Measurements from ENCODE around the gene SCN1B.
A peak's percentile ranks its signal among the peaks of the same experiment; 100 is the strongest.
"Not testable (repeated sequence)": the region's sequence is repeated elsewhere in the genome, so short reads cannot be mapped to it uniquely, and the experiment has no call there.

Gene SCN1B

DNA sequence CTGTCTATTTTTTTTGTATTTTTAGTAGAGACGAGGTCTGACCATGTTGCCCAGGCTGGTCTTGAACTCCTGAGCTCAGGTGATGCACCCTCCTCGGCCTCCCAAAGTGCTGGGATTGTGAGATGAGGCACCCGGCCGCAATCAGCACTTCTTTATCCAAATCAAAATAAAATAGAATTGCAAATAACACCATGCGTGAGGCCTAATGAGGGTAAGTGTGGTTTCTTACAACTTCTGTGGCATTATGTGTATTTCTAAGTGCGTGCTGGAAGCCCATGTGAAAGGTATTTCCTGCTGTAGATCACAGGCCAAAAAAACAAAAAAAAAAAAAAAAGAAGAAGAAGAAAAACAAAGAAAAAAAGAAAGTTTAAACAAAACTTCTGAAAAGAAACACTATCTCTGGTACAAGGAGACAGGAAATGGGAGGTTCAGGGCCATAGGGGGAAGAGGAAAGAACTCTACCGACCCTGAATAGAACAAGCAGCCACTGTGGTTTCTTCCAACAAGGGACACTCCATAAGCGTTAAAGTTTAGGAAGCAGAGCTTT, 33.1 kb upstream of the SCN1B start:
- TF ChIP-seq, protein P1, sequence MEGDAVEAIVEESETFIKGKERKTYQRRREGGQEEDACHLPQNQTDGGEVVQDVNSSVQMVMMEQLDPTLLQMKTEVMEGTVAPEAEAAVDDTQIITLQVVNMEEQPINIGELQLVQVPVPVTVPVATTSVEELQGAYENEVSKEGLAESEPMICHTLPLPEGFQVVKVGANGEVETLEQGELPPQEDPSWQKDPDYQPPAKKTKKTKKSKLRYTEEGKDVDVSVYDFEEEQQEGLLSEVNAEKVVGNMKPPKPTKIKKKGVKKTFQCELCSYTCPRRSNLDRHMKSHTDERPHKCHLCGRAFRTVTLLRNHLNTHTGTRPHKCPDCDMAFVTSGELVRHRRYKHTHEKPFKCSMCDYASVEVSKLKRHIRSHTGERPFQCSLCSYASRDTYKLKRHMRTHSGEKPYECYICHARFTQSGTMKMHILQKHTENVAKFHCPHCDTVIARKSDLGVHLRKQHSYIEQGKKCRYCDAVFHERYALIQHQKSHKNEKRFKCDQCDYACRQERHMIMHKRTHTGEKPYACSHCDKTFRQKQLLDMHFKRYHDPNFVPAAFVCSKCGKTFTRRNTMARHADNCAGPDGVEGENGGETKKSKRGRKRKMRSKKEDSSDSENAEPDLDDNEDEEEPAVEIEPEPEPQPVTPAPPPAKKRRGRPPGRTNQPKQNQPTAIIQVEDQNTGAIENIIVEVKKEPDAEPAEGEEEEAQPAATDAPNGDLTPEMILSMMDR (IDR thresholded peaks at IDR 0.05; ENCODE audit: control insufficient read depth, extremely low read depth, insufficient read depth), result no peak
- H3K4me3 ChIP-seq (ENCODE audit: low read depth, low read length), result no peak overlapping the region
- no peak for DNase-seq (ENCODE audit: low read depth)

- DNase-seq (ENCODE audit: low read depth); H3K4me3 ChIP-seq (ENCODE audit: low read depth, low read length): not testable (repeated sequence)
Measured at GRCh38 chr19:34998224-34998623, 32.0 kb upstream of the SCN1B start.

GRCh38 chr19:34998777-34999497, 31.3 kb upstream of the SCN1B start:
- peak overlapping the region; percentile 63 for H3K4me3 ChIP-seq (ENCODE audit: low read depth, low read length)
- DNase-seq (ENCODE audit: low read depth), result no peak
- TF ChIP-seq, protein P1 (IDR thresholded peaks at IDR 0.05; ENCODE audit: control insufficient read depth, extremely low read depth, insufficient read depth), result no peak

DNA sequence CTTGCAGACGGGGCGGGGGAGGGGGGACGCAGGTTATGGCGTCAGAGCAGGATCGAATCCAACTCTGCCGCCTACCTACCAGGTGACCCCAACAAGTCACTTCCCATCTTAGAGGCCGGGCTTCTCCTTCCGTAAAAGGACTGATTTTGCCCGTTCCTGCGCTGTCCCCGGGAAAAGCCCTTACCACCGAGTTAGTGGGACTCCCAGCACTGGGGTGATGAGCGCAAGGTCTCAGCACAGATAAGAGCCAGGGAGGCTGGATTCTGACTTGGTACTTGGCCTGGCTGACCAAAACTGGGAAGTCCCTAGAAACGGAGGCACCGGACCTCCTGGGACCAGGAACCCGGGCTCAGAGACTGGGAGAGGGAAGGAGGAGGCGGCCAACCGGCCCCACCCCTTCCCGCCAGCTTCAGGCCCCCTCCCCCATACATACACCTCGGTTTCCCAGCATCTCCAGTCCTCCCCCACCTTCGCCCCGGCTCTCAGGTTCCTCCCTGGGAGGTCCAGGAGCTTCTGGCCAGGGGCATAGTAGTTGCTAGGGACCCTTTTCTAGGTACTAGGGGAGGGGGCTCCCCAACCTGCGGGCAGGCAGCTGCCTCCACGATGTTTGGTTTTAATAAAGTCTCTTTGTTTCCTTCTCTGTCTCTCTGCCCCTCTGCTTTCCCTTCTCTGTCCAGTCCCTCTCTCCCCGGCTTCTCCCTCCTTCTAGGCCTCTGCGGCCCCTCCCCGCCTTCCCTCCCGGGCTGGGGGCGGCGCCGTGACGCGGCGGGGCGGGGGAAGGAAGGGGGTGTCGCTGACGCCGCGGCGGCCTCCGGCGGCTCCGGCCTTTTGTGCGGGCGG, 30.6 kb upstream of the SCN1B start, which contains the start of gene GRAMD1A:
Gene GRAMD1A, plus strand, starts transcription at position 826 of the 840 bp plus-strand sequence. CDS start 156 bp downstream, outside the sequence.
- TF ChIP-seq, protein P1 (IDR thresholded peaks at IDR 0.05; ENCODE audit: control insufficient read depth, extremely low read depth, insufficient read depth), result no peak
- peak within 1 kb of the TSS; percentile 63 for H3K4me3 ChIP-seq (ENCODE audit: low read depth, low read length)

GRCh38 chr19:35000338-35000646, 30.0 kb upstream of the SCN1B start:
- H3K4me3 ChIP-seq (ENCODE audit: low read depth, low read length), result peak overlapping the region; percentile 63
- TF ChIP-seq, protein P1 (IDR thresholded peaks at IDR 0.05; ENCODE audit: control insufficient read depth, extremely low read depth, insufficient read depth), result no peak
- DNase-seq (ENCODE audit: low read depth), result no peak

More for the DNA sequence above, 30.6 kb upstream of the SCN1B start, which contains the start of gene GRAMD1A:
- DNase-seq (ENCODE audit: low read depth), result peak; percentile 41

DNA sequence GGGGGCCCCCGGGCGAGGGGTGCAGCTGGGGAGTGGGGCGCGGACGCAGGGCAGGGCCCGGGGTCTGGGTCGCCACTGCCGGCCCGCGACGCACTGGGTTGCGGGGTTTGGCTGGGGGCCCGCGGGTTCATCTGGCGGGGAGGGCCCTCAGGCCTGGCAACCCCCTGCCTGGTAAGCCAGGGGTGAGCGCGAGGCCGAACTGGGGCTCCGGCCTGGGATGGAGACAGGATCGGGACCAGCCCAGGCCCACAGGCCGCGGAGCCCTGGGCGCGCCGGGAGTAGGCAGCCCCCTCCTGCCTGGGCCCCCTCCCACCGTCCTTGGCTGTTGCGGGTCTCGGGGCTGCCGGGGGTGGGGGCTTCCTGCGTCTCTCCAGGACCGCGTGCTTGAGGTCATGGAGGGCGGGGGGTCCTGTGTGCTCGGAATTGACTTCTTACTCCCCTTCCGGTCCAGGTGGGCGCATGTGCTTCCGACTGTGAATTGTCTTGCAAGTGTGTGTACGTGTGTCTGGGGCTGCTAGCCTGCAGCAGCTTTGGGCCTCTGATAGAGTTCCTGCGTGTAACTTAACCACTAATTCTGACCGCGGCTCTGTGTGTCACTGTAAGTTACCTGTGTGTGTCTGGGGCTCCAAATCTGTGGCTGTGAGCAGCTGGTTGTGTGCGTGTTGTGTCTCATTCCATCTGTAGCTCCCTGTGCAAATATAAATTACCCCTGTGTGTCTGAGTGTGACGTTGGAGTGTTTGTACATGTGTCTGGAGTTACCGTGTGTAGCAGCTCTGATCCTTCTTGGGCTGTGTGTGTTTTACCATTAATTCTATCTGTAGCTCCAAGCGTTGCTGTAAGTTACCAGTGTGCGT, 29.4 kb upstream of the SCN1B start:
- TF ChIP-seq, protein P1 (IDR thresholded peaks at IDR 0.05; ENCODE audit: control insufficient read depth, extremely low read depth, insufficient read depth), result no peak
- peak; percentile 13 for DNase-seq (ENCODE audit: low read depth)
- H3K4me3 ChIP-seq (ENCODE audit: low read depth, low read length), result peak overlapping the region; percentile 63
